Cardiac fibroblast (primary cell): ENCODE data around the gene CYREN.

Experiments used
- DNase-seq, 2 donors: peaks; one replicate each; pipeline versions ENCODE4 v3.0.0 to v3.0.0-alpha.2; 2010; ENCODE audit warnings: low read depth in 2 of 2
- H3K4me3 ChIP-seq, 2 donors: replicated peaks in 1 of 2; 1 replicate in 1 of 2; 2 replicates in 1 of 2; pipeline ENCODE4 v1.5.1; 2011; ENCODE audit warnings: low read depth in 2 of 2, low read length in 2 of 2, mild to moderate bottlenecking in 2 of 2, moderate library complexity in 1 of 2
- TF ChIP-seq, protein P1 (sequence below): IDR thresholded peaks from one replicate; pipeline ENCODE4 v1.5.1; 2011; ENCODE audit warnings: low read depth, mild to moderate bottlenecking, low read length, inconsistent platforms

The CYREN gene

DNA sequence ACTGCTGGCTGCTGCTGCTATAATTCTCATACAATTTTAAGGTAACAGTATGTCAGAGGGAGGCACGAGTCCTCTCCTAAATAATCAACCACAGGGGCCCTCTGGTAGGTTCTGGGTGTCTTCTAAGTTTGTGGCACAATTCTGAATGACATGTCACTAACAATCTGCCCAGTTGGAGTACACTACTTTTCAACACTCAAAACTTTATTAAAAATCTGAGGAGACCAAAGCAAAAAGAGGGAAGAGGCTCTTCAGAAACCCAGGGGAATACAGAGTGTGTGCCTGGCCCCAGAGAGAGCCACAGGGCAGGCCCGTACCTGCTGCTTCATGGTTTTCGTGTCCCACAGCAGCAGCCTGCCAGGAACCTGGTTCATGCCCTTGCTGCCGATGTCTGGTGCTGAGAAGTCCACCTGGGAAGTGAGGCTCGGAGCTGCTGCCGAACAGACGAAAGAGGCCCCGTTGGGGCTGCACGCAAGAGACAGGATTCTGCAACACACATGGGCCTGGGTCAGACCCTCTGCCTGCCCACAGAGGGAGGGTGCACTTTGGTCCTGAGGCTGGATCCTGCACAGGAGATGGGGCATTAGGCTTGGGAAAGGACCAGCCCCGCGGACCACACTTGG, 22.5 kb upstream of the CYREN start:
- TF ChIP-seq, protein P1, sequence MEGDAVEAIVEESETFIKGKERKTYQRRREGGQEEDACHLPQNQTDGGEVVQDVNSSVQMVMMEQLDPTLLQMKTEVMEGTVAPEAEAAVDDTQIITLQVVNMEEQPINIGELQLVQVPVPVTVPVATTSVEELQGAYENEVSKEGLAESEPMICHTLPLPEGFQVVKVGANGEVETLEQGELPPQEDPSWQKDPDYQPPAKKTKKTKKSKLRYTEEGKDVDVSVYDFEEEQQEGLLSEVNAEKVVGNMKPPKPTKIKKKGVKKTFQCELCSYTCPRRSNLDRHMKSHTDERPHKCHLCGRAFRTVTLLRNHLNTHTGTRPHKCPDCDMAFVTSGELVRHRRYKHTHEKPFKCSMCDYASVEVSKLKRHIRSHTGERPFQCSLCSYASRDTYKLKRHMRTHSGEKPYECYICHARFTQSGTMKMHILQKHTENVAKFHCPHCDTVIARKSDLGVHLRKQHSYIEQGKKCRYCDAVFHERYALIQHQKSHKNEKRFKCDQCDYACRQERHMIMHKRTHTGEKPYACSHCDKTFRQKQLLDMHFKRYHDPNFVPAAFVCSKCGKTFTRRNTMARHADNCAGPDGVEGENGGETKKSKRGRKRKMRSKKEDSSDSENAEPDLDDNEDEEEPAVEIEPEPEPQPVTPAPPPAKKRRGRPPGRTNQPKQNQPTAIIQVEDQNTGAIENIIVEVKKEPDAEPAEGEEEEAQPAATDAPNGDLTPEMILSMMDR: no peak
- no peak overlapping the region for H3K4me3 ChIP-seq
- DNase-seq: no peak

DNA sequence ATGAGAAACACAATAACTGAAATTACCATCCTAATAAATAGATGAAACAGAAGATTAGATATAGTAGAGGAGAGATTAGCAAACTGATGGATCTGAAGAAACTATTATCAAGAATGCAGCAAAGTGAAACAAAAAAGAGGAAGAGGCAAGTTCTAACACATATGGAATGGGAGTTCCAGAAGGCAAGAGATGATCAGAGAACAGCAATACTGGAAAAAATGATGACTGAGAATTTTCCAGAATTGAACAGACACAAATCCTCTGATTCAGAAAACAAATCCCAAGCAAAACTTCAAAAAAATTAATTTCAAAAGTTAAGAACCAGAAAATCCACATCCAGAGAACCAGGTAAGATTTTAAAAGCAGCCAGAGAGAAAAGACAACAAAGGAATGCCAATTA, 20.2 kb upstream of the CYREN start:
- H3K4me3 ChIP-seq: no peak overlapping the region
- no peak for DNase-seq
- TF ChIP-seq, protein P1: no peak

GRCh38 chr7:135189961-135190360, 19.5 kb upstream of the CYREN start:
- DNase-seq: no peak
- no peak overlapping the region for H3K4me3 ChIP-seq
- TF ChIP-seq, protein P1: no peak

DNA sequence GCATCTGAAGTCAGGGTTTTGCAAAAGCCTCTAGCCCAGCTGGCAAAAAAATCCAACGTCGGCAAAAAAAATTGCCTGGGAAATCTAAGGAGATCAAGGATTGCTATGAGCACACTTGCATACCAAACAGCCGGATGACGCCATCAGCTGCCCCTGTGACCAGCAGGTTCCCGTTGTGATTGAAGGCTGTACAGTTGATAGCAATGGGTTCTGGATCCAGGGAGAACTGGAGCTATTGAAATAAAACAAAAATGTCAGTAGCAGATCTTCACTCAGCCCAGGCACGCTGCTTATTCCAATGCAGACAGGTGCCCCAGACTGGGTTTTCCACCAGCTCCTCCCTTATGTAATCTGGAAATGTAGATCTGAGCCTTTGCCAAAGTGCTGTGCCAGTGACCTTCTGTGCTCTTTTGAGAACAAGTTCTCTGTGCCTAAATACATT, 18.7 kb upstream of the CYREN start:
- TF ChIP-seq, protein P1: no peak
- no peak overlapping the region for H3K4me3 ChIP-seq
- DNase-seq: no peak

GRCh38 chr7:135188298-135188984, 17.9 kb upstream of the CYREN start:
- TF ChIP-seq, protein P1: no peak
- H3K4me3 ChIP-seq: no peak overlapping the region
- peak in 1 of 2 donors; percentile 30 for DNase-seq

DNA sequence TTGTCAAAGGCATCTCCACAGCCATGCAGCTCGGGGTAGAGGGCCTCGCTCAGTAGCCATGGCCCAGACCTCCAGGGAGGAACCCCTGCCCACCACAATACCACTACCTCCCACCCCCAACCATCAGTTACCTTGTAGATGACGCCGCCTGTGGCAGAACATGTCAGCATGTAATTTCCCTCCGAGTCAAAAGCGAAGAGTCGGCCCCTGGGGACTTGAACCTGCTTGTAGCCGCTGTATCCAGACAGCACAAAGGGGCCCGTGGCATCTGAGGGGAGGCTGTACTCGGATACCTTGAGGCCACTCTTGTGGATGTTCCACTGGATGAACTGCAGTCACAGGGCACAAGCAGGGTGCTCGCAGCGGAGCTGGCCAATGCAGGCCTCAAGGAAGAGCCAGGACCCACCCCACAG, 16.3 kb upstream of the CYREN start:
- DNase-seq: no peak
- TF ChIP-seq, protein P1: no peak
- no peak overlapping the region for H3K4me3 ChIP-seq
